MM.1S (cell line): ENCODE measurements around the gene ZNF275.

Experiments
- DNase-seq: peaks from one replicate; pipeline ENCODE4 v3.0.0-alpha.2; 2015
- H2AFZ ChIP-seq: fragments of 300-600 bp; sonication (generic); 2 replicates; pipeline ENCODE4 v1.6.0; 2016; ENCODE audit warnings: antibody characterized with exemption, low read length
- H3F3A ChIP-seq: fragments of 300-600 bp; sonication (generic); 2 replicates; pipeline ENCODE4 v1.6.1; 2016; ENCODE audit warnings: mild to moderate bottlenecking, antibody characterized with exemption, low read length, moderate library complexity, mixed read lengths; ENCODE audit not compliant: insufficient read depth
- H3K27ac ChIP-seq: fragments of 300-600 bp; sonication (generic); 2 replicates; pipeline ENCODE4 v1.5.1; 2016; ENCODE audit warnings: mild to moderate bottlenecking, low read length
- H3K27me3 ChIP-seq: fragments of 300-600 bp; sonication (generic); replicated peaks from 2 replicates; pipeline ENCODE4 v1.6.0; 2016; ENCODE audit warnings: low read length; ENCODE audit not compliant: insufficient read depth
- H3K36me3 ChIP-seq: fragments of 300-600 bp; sonication (generic); replicated peaks from 2 replicates; pipeline ENCODE4 v1.6.1; 2016; ENCODE audit warnings: mild to moderate bottlenecking, low read length, mixed read lengths; ENCODE audit not compliant: insufficient read depth
- H3K4me1 ChIP-seq: fragments of 300-600 bp; sonication (generic); 2 replicates; pipeline ENCODE4 v1.6.1; 2016; ENCODE audit warnings: low read length, mixed read lengths
- H3K4me2 ChIP-seq: fragments of 300-600 bp; sonication (generic); 2 replicates; pipeline ENCODE4 v1.6.0; 2016; ENCODE audit warnings: low read depth, low read length
- H3K4me3 ChIP-seq: fragments of 300-600 bp; sonication (generic); 2 replicates; pipeline ENCODE4 v1.5.1; 2016; ENCODE audit warnings: low read length, mixed read lengths
- H3K79me2 ChIP-seq: fragments of 300-600 bp; sonication (generic); 2 replicates; pipeline ENCODE4 v1.6.1; 2016; ENCODE audit warnings: mixed run types, low read length, mixed read lengths
- H3K9ac ChIP-seq: fragments of 300-600 bp; sonication (generic); 2 replicates; pipeline ENCODE4 v1.6.1; 2016; ENCODE audit warnings: low read length, mixed read lengths
- H3K9me2 ChIP-seq: fragments of 300-600 bp; sonication (generic); replicated peaks from 2 replicates; pipeline ENCODE4 v1.6.1; 2016; ENCODE audit warnings: mild to moderate bottlenecking, low read length, mixed read lengths; ENCODE audit not compliant: insufficient read depth
- H3K9me3 ChIP-seq: fragments of 300-600 bp; sonication (generic); replicated peaks from 2 replicates; pipeline ENCODE4 v1.6.1; 2016; ENCODE audit warnings: mild to moderate bottlenecking, low read length, mixed read lengths; ENCODE audit not compliant: insufficient read depth
- H4K20me1 ChIP-seq: fragments of 300-600 bp; sonication (generic); 2 replicates; pipeline ENCODE4 v1.6.1; 2016; ENCODE audit warnings: mild to moderate bottlenecking, low read length, moderate library complexity, mixed read lengths; ENCODE audit not compliant: insufficient read depth
- CTCF ChIP-seq: fragments of 300-600 bp; sonication (generic); IDR thresholded peaks from 2 replicates; pipeline ENCODE4 v1.5.1; 2016; ENCODE audit warnings: antibody characterized with exemption, low read length, mixed read lengths
- EZH2 ChIP-seq: fragments of 300-600 bp; sonication (generic); optimal IDR thresholded peaks from 2 replicates; pipeline ENCODE3; 2017; ENCODE audit warnings: low read depth, mild to moderate bottlenecking, antibody characterized with exemption, low read length, mixed read lengths
- EZH2phosphoT487 ChIP-seq: fragments of 300-600 bp; sonication (generic); IDR thresholded peaks from 2 replicates; pipeline ENCODE4 v1.6.1; 2018; ENCODE audit warnings: antibody characterized with exemption, low read length

The ZNF275 gene

GRCh38 chrX:153371256-153371655 is 37.3 kb downstream of the ZNF275 start:
- no peaks in the 10 kb centered on the region for H3K27me3 ChIP-seq
- H3K4me1 ChIP-seq, result peaks cover 3% of the 10 kb centered on the region; the same call in 1 of the 2 replicates
- H3K9me2 ChIP-seq, result no peaks in the 10 kb centered on the region
- no peak overlapping the region for H3K27ac ChIP-seq
- H3K9ac ChIP-seq, result no peak overlapping the region
- no peaks in the 10 kb centered on the region for H3K9me3 ChIP-seq
- TF ChIP-seq EZH2phosphoT487 (no peak), CTCF (no peak), EZH2 (no peak)
- no peak overlapping the region for H3K4me3 ChIP-seq
- DNase-seq, result no peak
- H4K20me1 ChIP-seq, result no peaks in the 10 kb centered on the region
- H3K79me2 ChIP-seq, result no peaks in the 10 kb centered on the region
- H3K4me2 ChIP-seq, result no peak overlapping the region
- H2AFZ ChIP-seq, result no peak overlapping the region
- no peaks in the 10 kb centered on the region for H3F3A ChIP-seq
- no peaks in the 10 kb centered on the region for H3K36me3 ChIP-seq

- no peak for DNase-seq
- Histone ChIP-seq H3K9me2 (no peaks in the 10 kb centered on the region), H3F3A (no peaks in the 10 kb centered on the region), H3K27me3 (no peaks in the 10 kb centered on the region), H3K4me1 (peaks cover 3% of the 10 kb centered on the region; the same call in 1 of the 2 replicates), H3K79me2 (no peaks in the 10 kb centered on the region), H3K9me3 (no peaks in the 10 kb centered on the region), H3K27ac (no peak overlapping the region), H4K20me1 (no peaks in the 10 kb centered on the region), H3K4me2 (no peak overlapping the region), H2AFZ (no peak overlapping the region), H3K4me3 (no peak overlapping the region), H3K36me3 (no peaks in the 10 kb centered on the region), H3K9ac (no peak overlapping the region)
- no peak for TF ChIP-seq EZH2
- TF ChIP-seq CTCF, result no peak
- no peak for TF ChIP-seq EZH2phosphoT487
Measured at GRCh38 chrX:153372949-153373348, 39.0 kb downstream of the ZNF275 start.

- DNase-seq, result no peak
- Histone ChIP-seq H2AFZ (no peak overlapping the region), H3K36me3 (no peaks in the 10 kb centered on the region), H3K9ac (no peak overlapping the region), H3K4me3 (no peak overlapping the region), H3K27me3 (no peaks in the 10 kb centered on the region), H3K9me3 (no peaks in the 10 kb centered on the region), H3F3A (no peaks in the 10 kb centered on the region), H3K9me2 (no peaks in the 10 kb centered on the region), H3K4me1 (peaks cover 3% of the 10 kb centered on the region; the same call in 1 of the 2 replicates), H3K79me2 (no peaks in the 10 kb centered on the region), H3K27ac (no peak overlapping the region), H4K20me1 (no peaks in the 10 kb centered on the region), H3K4me2 (no peak overlapping the region)
- TF ChIP-seq CTCF (0 out of 2 replicates have a peak, but pooled peaks have one; percentile 11), EZH2phosphoT487 (no peak)
Measured at GRCh38 chrX:153374426-153374825, 40.5 kb downstream of the ZNF275 start.
